BE2C (cell line): ENCODE data around the gene ARID5B.

Experiments used
- DNase-seq: peaks from one replicate; pipeline ENCODE4 v3.0.0-alpha.2; 2020
- H3K27me3 ChIP-seq: fragments of 250-450 bp; sonication (Bioruptor Pico); 2 replicates; pipeline ENCODE4 v1.5.1; 2020; ENCODE audit warnings: mild to moderate bottlenecking
- H3K36me3 ChIP-seq: fragments of 250-450 bp; sonication (Bioruptor Pico); 2 replicates; pipeline ENCODE4 v1.5.1; 2020; ENCODE audit warnings: mild to moderate bottlenecking
- H3K4me1 ChIP-seq: fragments of 250-450 bp; sonication (Bioruptor Pico); 2 replicates; pipeline ENCODE4 v1.5.1; 2020
- H3K4me3 ChIP-seq: 2 replicates; pipeline ENCODE4 v1.5.1; 2011; ENCODE audit warnings: low read depth, low read length
- H3K9me3 ChIP-seq: fragments of 250-450 bp; sonication (Bioruptor Pico); 2 replicates; pipeline ENCODE4 v1.5.1; 2020
- TF ChIP-seq, protein P1 (sequence below): IDR thresholded peaks from 2 replicates; pipeline ENCODE4 v1.5.1; 2012; ENCODE audit warnings: mild to moderate bottlenecking, low read depth, low read length

Gene ARID5B

DNA sequence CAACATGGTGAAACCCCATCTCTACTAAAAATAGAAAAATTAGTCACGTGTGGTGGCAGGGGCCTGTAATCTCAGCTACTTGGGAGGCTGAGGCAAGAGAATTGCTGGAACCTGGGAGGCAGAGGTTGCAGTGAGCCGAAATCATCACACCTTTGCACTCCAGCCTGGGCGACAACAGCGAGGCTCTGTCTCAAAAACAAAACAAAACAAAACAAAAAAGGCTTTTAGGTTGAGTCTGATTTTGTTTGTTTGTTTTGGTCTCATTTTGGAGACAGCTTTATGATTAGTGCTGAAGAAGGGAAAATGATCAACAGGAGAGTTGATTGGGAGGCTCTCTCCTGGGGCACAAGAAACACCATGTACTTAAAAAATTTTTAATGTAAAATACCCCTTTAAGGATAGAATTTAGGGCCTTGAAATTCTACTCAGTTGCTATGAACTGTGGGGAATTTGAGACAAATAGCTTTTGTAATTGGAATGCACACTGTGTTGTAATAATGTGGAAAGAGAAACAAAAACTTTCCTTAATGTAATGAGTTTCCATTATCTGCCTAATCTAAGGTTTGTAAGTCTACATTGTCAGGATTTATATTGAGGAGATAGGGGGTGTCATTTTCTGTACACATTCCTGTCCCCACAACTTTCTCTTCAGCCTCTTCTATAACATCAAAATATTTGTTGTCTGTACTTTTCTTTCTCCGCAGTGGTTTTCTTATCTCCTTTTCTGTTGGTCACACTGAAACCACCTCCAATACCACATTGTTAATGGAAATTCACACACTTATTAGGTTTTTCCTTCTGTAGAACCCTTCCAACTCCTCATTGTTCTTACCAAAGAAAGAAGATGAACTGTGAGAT is 41.3 kb downstream of the ARID5B start:
- H3K4me3 ChIP-seq, result no peak overlapping the region
- DNase-seq, result no peak
- peaks cover 3% of the 10 kb centered on the region; the same call in 1 of the 2 replicates for H3K4me1 ChIP-seq
- TF ChIP-seq, protein P1, sequence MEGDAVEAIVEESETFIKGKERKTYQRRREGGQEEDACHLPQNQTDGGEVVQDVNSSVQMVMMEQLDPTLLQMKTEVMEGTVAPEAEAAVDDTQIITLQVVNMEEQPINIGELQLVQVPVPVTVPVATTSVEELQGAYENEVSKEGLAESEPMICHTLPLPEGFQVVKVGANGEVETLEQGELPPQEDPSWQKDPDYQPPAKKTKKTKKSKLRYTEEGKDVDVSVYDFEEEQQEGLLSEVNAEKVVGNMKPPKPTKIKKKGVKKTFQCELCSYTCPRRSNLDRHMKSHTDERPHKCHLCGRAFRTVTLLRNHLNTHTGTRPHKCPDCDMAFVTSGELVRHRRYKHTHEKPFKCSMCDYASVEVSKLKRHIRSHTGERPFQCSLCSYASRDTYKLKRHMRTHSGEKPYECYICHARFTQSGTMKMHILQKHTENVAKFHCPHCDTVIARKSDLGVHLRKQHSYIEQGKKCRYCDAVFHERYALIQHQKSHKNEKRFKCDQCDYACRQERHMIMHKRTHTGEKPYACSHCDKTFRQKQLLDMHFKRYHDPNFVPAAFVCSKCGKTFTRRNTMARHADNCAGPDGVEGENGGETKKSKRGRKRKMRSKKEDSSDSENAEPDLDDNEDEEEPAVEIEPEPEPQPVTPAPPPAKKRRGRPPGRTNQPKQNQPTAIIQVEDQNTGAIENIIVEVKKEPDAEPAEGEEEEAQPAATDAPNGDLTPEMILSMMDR, result no peak
- no peaks in the 10 kb centered on the region for H3K9me3 ChIP-seq
- peaks cover 4% of the 10 kb centered on the region for H3K36me3 ChIP-seq
- no peaks in the 10 kb centered on the region for H3K27me3 ChIP-seq

DNA sequence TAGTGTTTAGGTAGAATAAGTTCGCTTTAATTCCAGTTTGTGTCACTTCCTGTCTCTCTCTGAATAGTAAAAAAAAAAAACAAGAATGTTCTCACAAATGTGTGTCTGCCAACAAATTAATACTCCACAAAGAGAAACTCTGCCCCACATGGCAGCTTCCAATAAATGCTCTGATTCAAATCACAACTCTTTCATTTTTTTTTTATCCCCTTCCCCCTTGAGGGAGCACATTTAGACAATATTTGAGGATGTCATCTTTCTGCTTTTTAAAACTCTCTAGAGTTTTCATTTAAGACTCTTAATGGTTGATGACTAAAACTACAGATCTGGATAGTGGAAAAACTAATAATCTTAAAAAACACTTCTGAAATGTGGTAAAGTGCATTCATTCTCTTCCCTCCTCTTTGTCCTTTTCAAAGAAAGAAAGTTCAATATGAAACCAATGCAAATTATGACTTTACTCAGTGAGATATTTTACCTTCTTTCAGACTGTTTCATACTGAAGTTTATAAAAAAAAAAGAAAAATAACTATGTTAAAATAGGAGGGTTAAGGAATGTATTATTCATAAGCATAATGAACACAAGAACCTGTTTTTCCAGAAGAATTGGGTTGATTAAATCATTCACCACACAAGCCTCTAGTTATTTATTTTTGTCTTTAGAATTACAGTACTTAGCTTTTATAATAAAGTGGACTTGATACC is 42.3 kb downstream of the ARID5B start:
- H3K4me3 ChIP-seq, result no peak overlapping the region
- H3K4me1 ChIP-seq, result peaks cover 3% of the 10 kb centered on the region; the same call in 1 of the 2 replicates
- no peak for DNase-seq
- peaks cover 4% of the 10 kb centered on the region for H3K36me3 ChIP-seq
- no peaks in the 10 kb centered on the region for H3K9me3 ChIP-seq
- TF ChIP-seq, protein P1, result no peak
- H3K27me3 ChIP-seq, result no peaks in the 10 kb centered on the region

DNA sequence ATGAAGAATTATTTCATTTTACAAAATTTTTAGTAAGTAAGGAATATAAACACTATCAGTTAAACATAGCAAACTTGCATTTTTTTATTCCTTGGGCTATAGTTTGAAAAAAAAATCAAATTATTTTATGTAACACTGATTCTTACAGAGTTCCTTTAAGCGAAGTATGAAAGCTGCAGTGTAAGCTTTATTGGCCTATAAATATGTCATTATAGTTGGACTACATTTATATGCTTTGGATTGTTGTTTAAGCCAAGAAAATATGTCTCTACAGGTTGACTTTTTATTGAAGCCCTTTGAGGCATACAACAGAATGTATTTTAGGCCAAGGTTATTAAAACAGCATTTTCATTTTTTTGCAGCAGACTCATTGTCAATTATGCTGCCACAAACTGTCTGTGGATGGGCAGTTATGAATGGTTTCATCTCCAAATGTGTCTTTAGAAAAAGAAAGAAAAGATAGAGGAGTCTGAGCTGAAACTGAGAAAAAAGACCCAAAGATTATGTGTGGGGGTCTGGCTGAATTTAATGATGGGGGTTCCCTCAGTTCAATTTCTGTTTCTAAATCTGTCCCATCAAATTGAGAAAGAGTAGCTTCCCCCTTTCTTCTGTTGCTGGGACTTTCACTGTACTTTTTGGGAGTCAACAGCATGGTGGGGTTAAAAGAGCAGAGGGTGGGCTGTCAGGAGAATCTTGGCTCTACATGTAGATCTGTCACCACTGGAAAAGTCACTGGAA is 43.1 kb downstream of the ARID5B start:
- TF ChIP-seq, protein P1, result no peak
- H3K27me3 ChIP-seq, result no peaks in the 10 kb centered on the region
- H3K4me3 ChIP-seq, result no peak overlapping the region
- DNase-seq, result no peak
- H3K36me3 ChIP-seq, result peaks cover 4% of the 10 kb centered on the region
- H3K9me3 ChIP-seq, result no peaks in the 10 kb centered on the region
- peaks cover 3% of the 10 kb centered on the region; the same call in 1 of the 2 replicates for H3K4me1 ChIP-seq

- Histone ChIP-seq H3K9me3 (no peaks in the 10 kb centered on the region), H3K4me3 (no peak overlapping the region), H3K36me3 (no peaks in the 10 kb centered on the region; the same call in 1 of the 2 replicates), H3K4me1 (no peaks in the 10 kb centered on the region), H3K27me3 (no peaks in the 10 kb centered on the region)
- no peak for DNase-seq
- TF ChIP-seq, protein P1, result no peak
These were observed 48.2 kb downstream of the ARID5B start for GRCh38 chr10:61949687-61950086.

GRCh38 chr10:61950449-61951143 is 49.1 kb downstream of the ARID5B start:
- Histone ChIP-seq H3K4me1 (no peaks in the 10 kb centered on the region), H3K9me3 (no peaks in the 10 kb centered on the region), H3K27me3 (no peaks in the 10 kb centered on the region), H3K4me3 (no peak overlapping the region), H3K36me3 (no peaks in the 10 kb centered on the region; the same call in 1 of the 2 replicates)
- no peak for DNase-seq
- TF ChIP-seq, protein P1, result no peak
